Osteoblast (primary cell): ENCODE measurements around the gene FAM219A. TPM values are rescaled to one million over a fixed set of nuclear protein-coding genes. Genes with fewer than 3 reads are reported as not detected.

ENCODE experiments used
- DNase-seq: peaks from one replicate; pipeline ENCODE4 v3.0.0; 2011; ENCODE audit warnings: low spot score, mixed read lengths; ENCODE audit not compliant: insufficient read length; ENCODE audit errors: missing footprints
- H2AFZ ChIP-seq: 2 replicates; pipeline ENCODE4 v1.6.0; 2011; ENCODE audit warnings: mild to moderate bottlenecking, low read length
- H3K27ac ChIP-seq: 2 replicates; pipeline ENCODE4 v1.5.1; 2011; ENCODE audit warnings: mild to moderate bottlenecking, low read depth, low read length, moderate library complexity
- H3K27me3 ChIP-seq: 2 replicates; pipeline ENCODE4 v1.6.0; 2012; ENCODE audit warnings: mild to moderate bottlenecking, control low read depth, inconsistent platforms, low read length, moderate library complexity; ENCODE audit not compliant: insufficient read depth
- H3K36me3 ChIP-seq: 2 replicates; pipeline ENCODE4 v1.5.1; 2011; ENCODE audit warnings: mild to moderate bottlenecking, low read length, control low read depth, moderate library complexity; ENCODE audit not compliant: insufficient read depth
- H3K4me1 ChIP-seq: 2 replicates; pipeline ENCODE4 v1.5.1; 2011; ENCODE audit warnings: mild to moderate bottlenecking, low read length, control low read depth, moderate library complexity; ENCODE audit not compliant: insufficient read depth
- H3K4me2 ChIP-seq: 2 replicates; pipeline ENCODE4 v1.6.0; 2011; ENCODE audit warnings: mild to moderate bottlenecking, low read length; ENCODE audit not compliant: insufficient read depth
- H3K4me3 ChIP-seq: fragments of 200-600 bp; sonication (generic); 3 replicates; pipeline ENCODE4 v1.5.1; 2012; ENCODE audit warnings: mild to moderate bottlenecking, low read length, inconsistent platforms; ENCODE audit not compliant: insufficient read depth
- H3K79me2 ChIP-seq: 2 replicates; pipeline ENCODE4 v1.6.0; 2012; ENCODE audit warnings: mild to moderate bottlenecking, low read length, control low read depth, inconsistent platforms; ENCODE audit not compliant: insufficient read depth
- H3K9me3 ChIP-seq: 2 replicates; pipeline ENCODE4 v1.5.1; 2011; ENCODE audit warnings: low read depth, low read length, control low read depth
- H4K20me1 ChIP-seq: 2 replicates; pipeline ENCODE4 v1.6.0; 2012; ENCODE audit warnings: mild to moderate bottlenecking, low read length, control low read depth; ENCODE audit not compliant: insufficient read depth
- total RNA-seq: library from RNA; depleted of rRNA; stranded (reverse); fragments of >200 nt; gene quantifications from 2 replicates; pipeline ENCODE4 v1.2.3, GENCODE V29; 2012
- TF ChIP-seq, protein P1 (sequence below): IDR thresholded peaks from 2 replicates; pipeline ENCODE4 v1.5.1; 2011; ENCODE audit warnings: mild to moderate bottlenecking, low read depth, low read length, moderate library complexity; ENCODE audit errors: extremely low read depth

The FAM219A gene
- total RNA-seq, 1 donor = 9.4 TPM

DNA sequence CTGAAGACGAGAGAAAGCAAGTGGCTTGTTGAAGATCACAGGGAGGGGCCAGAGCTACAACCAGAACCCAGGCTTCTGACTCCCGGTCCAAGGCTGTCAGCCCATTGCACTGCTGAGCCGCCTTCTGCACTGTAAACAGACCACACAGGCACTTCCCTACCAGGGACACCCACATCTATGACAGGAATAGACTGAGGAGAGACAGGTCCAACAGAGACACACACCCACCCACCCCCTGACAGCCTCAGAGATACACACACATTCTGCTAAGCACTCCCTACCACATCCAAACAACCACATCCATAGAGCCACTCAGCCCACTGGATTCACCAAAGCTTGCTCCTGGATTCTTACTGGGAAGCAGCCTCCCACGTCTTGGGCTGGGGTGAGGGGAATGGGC is 58.6 kb downstream of the FAM219A start:
- DNase-seq = no peak
- H4K20me1 ChIP-seq = peaks cover 14% of the 10 kb centered on the region

DNA sequence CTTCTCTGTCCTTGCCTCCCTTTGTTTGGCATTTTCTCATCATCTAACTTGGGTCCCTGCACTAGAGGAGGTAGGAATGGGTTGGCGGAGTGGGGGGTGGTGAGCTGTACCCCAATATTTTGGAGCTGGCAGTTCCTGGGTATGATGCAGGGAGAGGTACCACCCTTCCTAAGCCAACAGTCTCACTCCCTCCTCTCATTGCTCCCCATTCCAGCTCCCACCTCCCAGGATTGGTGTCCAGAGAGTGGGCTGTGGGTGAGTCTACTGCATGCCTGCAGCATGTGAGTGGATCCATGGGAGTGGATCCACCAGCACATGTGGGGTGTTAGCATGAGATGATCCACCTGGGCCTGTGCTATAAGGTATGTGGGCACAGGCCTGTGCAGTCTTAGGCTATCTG is 59.5 kb downstream of the FAM219A start:
- Histone ChIP-seq H3K27ac (no peak overlapping the region), H3K4me1 (no peaks in the 10 kb centered on the region), H3K4me3 (no peak overlapping the region), H3K4me2 (no peak overlapping the region), H3K27me3 (no peaks in the 10 kb centered on the region), H3K79me2 (no peaks in the 10 kb centered on the region), H3K36me3 (peaks cover 12% of the 10 kb centered on the region), H4K20me1 (peaks cover 14% of the 10 kb centered on the region), H2AFZ (no peak overlapping the region), H3K9me3 (no peaks in the 10 kb centered on the region)
- TF ChIP-seq, protein P1, sequence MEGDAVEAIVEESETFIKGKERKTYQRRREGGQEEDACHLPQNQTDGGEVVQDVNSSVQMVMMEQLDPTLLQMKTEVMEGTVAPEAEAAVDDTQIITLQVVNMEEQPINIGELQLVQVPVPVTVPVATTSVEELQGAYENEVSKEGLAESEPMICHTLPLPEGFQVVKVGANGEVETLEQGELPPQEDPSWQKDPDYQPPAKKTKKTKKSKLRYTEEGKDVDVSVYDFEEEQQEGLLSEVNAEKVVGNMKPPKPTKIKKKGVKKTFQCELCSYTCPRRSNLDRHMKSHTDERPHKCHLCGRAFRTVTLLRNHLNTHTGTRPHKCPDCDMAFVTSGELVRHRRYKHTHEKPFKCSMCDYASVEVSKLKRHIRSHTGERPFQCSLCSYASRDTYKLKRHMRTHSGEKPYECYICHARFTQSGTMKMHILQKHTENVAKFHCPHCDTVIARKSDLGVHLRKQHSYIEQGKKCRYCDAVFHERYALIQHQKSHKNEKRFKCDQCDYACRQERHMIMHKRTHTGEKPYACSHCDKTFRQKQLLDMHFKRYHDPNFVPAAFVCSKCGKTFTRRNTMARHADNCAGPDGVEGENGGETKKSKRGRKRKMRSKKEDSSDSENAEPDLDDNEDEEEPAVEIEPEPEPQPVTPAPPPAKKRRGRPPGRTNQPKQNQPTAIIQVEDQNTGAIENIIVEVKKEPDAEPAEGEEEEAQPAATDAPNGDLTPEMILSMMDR = no peak
- peak; percentile 27 for DNase-seq

More for the DNA sequence above, 58.6 kb downstream of the FAM219A start:
- H3K4me3 ChIP-seq = no peak overlapping the region
- no peak overlapping the region for H3K27ac ChIP-seq
- no peaks in the 10 kb centered on the region for H3K79me2 ChIP-seq
- peaks cover 3% of the 10 kb centered on the region for H3K4me1 ChIP-seq
- no peak overlapping the region for H3K4me2 ChIP-seq
- no peaks in the 10 kb centered on the region for H3K27me3 ChIP-seq
- TF ChIP-seq, protein P1 = no peak
- H3K36me3 ChIP-seq = peaks cover 13% of the 10 kb centered on the region
- no peak overlapping the region for H2AFZ ChIP-seq
- no peaks in the 10 kb centered on the region for H3K9me3 ChIP-seq

DNA sequence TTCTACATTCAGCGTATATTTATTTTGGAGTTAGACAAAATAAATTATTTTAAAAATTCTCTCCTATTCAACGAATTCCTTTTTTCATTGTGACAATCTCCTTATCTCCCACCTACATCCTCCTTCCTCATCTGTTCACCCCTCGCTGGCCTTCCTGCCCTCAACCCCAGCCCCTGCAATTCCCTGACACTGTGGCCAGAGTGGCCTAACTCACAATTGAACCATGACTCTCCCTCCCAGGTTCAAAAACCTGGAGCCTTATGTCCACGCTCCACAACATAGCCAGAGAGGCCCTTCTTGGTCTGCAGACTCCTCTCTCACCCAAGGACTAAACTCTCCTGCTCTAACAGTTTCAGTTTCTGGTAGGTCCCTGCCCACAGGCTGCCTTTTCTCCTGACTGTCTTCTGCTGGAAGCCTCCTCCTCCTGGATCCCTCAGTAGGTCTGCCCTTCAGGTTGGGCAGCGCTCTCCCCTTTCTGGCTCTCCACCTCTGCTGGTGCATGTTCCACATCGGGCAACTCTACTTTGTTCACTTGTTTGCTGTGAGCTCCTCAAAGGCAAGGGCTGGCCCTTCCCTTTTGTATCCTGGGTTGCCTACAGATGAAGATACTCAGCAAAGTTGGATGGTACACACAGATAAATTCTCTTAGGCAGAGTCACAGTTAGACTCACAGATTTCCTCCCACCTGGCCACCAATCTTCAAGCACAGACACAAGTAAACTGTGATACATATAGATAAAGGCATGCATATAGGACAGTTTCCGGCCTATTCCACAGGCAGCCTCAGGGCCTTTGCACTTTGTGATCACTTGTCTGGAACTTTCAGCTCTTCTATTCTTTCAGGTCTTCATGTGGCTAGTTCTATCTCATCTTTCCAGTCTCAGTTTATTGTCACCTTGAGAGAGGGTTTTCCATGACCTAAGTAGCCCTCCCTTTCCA is 61.8 kb downstream of the FAM219A start:
- Histone ChIP-seq H3K4me3 (no peak overlapping the region), H4K20me1 (peaks cover 4% of the 10 kb centered on the region), H3K4me2 (no peak overlapping the region), H3K27ac (no peak overlapping the region), H3K36me3 (peaks cover 12% of the 10 kb centered on the region), H2AFZ (no peak overlapping the region), H3K79me2 (no peaks in the 10 kb centered on the region), H3K27me3 (no peaks in the 10 kb centered on the region), H3K9me3 (no peaks in the 10 kb centered on the region), H3K4me1 (no peaks in the 10 kb centered on the region)
- peak; percentile 73 for DNase-seq
- TF ChIP-seq, protein P1 = no peak

DNA sequence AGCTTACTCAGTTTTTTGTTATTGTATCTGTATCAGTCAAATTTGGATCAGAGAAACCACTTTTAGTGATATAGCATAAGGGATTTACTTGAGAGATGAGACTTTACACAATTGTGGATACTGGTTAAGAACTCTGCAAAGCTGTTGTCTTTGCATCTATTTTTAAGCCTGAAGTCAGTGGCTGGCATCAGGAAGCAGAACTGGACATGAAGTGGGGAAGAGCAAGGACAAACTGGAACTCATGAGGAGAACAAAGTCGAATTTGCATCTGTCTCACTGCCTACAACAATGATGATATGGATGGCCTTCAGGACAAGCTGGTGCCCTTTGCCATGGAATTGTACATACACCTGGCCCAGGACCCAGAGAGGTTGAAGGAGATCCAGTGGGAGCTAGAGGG is 65.9 kb downstream of the FAM219A start:
- Histone ChIP-seq H4K20me1 (peaks cover 4% of the 10 kb centered on the region), H3K4me1 (no peaks in the 10 kb centered on the region), H2AFZ (no peak overlapping the region), H3K79me2 (no peaks in the 10 kb centered on the region), H3K4me3 (no peak overlapping the region), H3K27me3 (no peaks in the 10 kb centered on the region), H3K36me3 (peaks cover 8% of the 10 kb centered on the region), H3K9me3 (no peaks in the 10 kb centered on the region), H3K27ac (no peak overlapping the region), H3K4me2 (no peak overlapping the region)
- no peak for DNase-seq
- TF ChIP-seq, protein P1 = no peak
